H1 (cell line): Measurements from ENCODE around the gene B4GALT7. TPM values are rescaled to one million over a fixed set of nuclear protein-coding genes. Genes with fewer than 3 reads are reported as not detected.

Experiments used
- ASH2L ChIP-seq: fragments of 200-600, 300-600 bp; sonication (generic); IDR thresholded peaks from one replicate; pipeline ENCODE4 v1.7.1; 2017; ENCODE audit warnings: low read length
- BRCA1 ChIP-seq: IDR thresholded peaks from 2 replicates; pipeline ENCODE4 v1.6.1; 2012; ENCODE audit warnings: low read depth, low read length, improper control_type of control experiment
- CBX5 ChIP-seq: fragments of 300-800, 300-1000 bp; sonication (generic); IDR thresholded peaks from 2 replicates; pipeline ENCODE4 v1.7.1; 2016; ENCODE audit warnings: antibody characterized with exemption, low read length, low read depth
- CBX8 ChIP-seq: fragments of 300-800, 300-1000 bp; sonication (generic); IDR thresholded peaks from 2 replicates; pipeline ENCODE4 v1.7.1; 2016; ENCODE audit warnings: low read depth, low read length, borderline replicate concordance
- CHD1 ChIP-seq: IDR thresholded peaks from 2 replicates; pipeline ENCODE4 v1.6.1; 2012; ENCODE audit warnings: low read depth, low read length, improper control_type of control experiment
- CREB1 ChIP-seq: IDR thresholded peaks from 2 replicates; pipeline ENCODE4 v1.6.1; 2012; ENCODE audit warnings: inconsistent platforms
- CTBP2 ChIP-seq: IDR thresholded peaks from 2 replicates; pipeline ENCODE4 v1.7.0; 2011; ENCODE audit warnings: borderline replicate concordance, mild to moderate bottlenecking, moderate library complexity, mixed read lengths, low read length; ENCODE audit not compliant: insufficient read depth, insufficient read length
- FOSL1 ChIP-seq: IDR thresholded peaks from 2 replicates; pipeline ENCODE4 v1.6.1; 2011; ENCODE audit warnings: mild to moderate bottlenecking, low read depth, low read length, moderate library complexity; ENCODE audit not compliant: insufficient read depth
- JUND ChIP-seq: IDR thresholded peaks from 2 replicates; pipeline ENCODE4 v1.6.1; 2011; ENCODE audit warnings: mild to moderate bottlenecking, improper control_type of control experiment, low read length
- KDM1A ChIP-seq: fragments of 200-600, 300-600 bp; sonication (generic); IDR thresholded peaks from 2 replicates; pipeline ENCODE4 v1.7.1; 2016; ENCODE audit warnings: mild to moderate bottlenecking, low read length, borderline replicate concordance
- KDM5A ChIP-seq: fragments of 200-600 bp; IDR thresholded peaks from 2 replicates; pipeline ENCODE4 v1.7.1; 2012; ENCODE audit warnings: mild to moderate bottlenecking, low read length, inconsistent platforms, mixed read lengths
- POU5F1 ChIP-seq: IDR thresholded peaks from 2 replicates; pipeline ENCODE4 v1.6.1; 2011; ENCODE audit warnings: low read depth, mild to moderate bottlenecking, low read length, moderate library complexity
- RAD21 ChIP-seq, 2 experiments: IDR thresholded peaks in 1 of 2; conservative IDR thresholded peaks in 1 of 2; 2 replicates each; pipeline ENCODE4 v1.6.1; 2011; ENCODE audit warnings: low read depth in 2 of 2, low read length in 2 of 2, improper control_type of control experiment in 1 of 2, inconsistent platforms in 1 of 2, mild to moderate bottlenecking in 1 of 2, moderate library complexity in 1 of 2
- SIRT6 ChIP-seq: IDR thresholded peaks from one replicate; pipeline ENCODE4 v1.7.1; 2012; ENCODE audit warnings: low read length, inconsistent platforms
- SP2 ChIP-seq: IDR thresholded peaks from 2 replicates; pipeline ENCODE4 v1.6.1; 2012; ENCODE audit warnings: mild to moderate bottlenecking, low read length, inconsistent platforms
- TAF1 ChIP-seq: IDR thresholded peaks from 2 replicates; pipeline ENCODE4 v1.6.1; 2011; ENCODE audit warnings: mild to moderate bottlenecking, low read depth, low read length
- TBP ChIP-seq: IDR thresholded peaks from 2 replicates; pipeline ENCODE4 v1.6.1; 2011; ENCODE audit warnings: low read depth, low read length, improper control_type of control experiment
- YY1 ChIP-seq: IDR thresholded peaks from 2 replicates; pipeline ENCODE4 v1.6.1; 2011; ENCODE audit warnings: low read depth, mild to moderate bottlenecking, low read length
- ZNF274 ChIP-seq: IDR thresholded peaks from 2 replicates; pipeline ENCODE4 v1.7.0; 2012; ENCODE audit warnings: low read length, borderline replicate concordance; ENCODE audit errors: extremely low read depth
- polyA plus RNA-seq, 7 experiments: library from polyadenylated mRNA; depleted of rRNA in 3 of 7; stranded (reverse) in 5 of 7; unstranded in 2 of 7; fragments of >200 nt in 5 of 7; fragments of 200-250 nt in 2 of 7; gene quantifications; 1 replicate in 5 of 7; 2 replicates in 1 of 7; 4 replicates in 1 of 7; pipeline versions ENCODE4 v1.2.1 to v1.2.3, GENCODE V29; 2011 to 2013; ENCODE audit warnings: missing spikeins in 2 of 7, mixed read lengths in 2 of 7
- total RNA-seq: library from RNA; stranded (reverse); fragmentation: NEBNext Ultra II Directional; extraction: Animal tissue kit (Norgen Biotek cat#: 25700); gene quantifications from 2 replicates; pipeline ENCODE4 v1.2.1, GENCODE V29; 2021
- TF ChIP-seq, protein P1 (sequence below): IDR thresholded peaks from 2 replicates; pipeline ENCODE4 v1.6.1; 2012; ENCODE audit warnings: low read length, inconsistent platforms
- TF ChIP-seq, protein P2 (sequence below): IDR thresholded peaks from 2 replicates; pipeline ENCODE4 v1.6.1; 2012; ENCODE audit warnings: inconsistent platforms
- TF ChIP-seq, protein P3 (sequence below): IDR thresholded peaks from 2 replicates; pipeline ENCODE4 v1.6.1; 2011; ENCODE audit warnings: low read depth, mild to moderate bottlenecking, low read length; ENCODE audit not compliant: insufficient read depth

Gene B4GALT7
- total and polyA plus RNA-seq, 2 of the 8 experiments (the other 6 are each of a cell fraction or from before 2014, with no cell fraction given): 18.7 to 31.9 TPM

DNA sequence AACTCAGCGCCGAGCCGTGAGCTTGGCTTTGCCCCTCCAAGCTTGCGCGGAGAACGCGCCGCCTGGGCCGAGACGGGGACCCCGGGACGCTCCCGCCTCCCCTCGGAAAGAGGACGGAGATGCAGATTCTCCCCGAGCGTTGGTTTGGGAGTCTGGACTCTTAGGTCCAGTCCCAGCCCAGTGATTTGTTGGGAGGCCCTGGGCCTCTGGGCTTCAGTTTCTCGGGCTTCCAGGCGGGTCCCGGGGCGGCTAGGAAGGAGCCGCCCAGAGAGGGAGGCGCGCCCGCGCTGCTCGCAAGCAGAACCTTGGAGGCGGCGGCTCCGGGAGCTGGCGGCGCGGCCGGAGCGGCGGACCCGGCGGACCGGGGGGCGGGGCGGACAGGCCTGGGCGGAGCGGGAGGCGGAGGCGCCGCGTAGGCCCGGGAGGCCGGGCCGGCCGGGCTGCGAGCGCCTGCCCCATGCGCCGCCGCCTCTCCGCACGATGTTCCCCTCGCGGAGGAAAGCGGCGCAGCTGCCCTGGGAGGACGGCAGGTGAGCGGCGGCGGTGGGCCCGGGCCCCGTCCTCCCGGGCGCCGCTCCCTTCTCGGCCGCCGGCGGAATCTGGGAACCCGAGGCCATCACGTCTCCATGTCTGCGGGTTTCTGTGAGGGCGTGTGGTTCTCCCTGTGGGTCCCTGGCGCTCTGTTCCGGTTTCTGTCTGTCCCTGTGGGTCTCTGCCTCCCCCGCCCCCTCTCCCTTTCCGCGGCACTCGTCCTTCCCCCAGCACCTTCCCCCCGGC, at the start of gene B4GALT7 (continued):
- TF ChIP-seq BRCA1 (no peak), KDM1A (no peak), CTBP2 (no peak), TBP (peak; percentile 81; the same call in 1 of the 2 replicates), ASH2L (peak; percentile 45), JUND (no peak), POU5F1 (no peak), CBX8 (no peak), RAD21 (IDR thresholded peaks at IDR 0.05 in 1 of 2, conservative IDR thresholded peaks at IDR 0.05 in 1 of 2; ENCODE audit: low read depth in 2 of 2, low read length in 2 of 2) (0 out of 4 replicates have a peak, but pooled peaks of 1 of the 2 experiments have one; percentile 7), FOSL1 (no peak), CBX5 (no peak), TAF1 (peak; percentile 87), SP2 (no peak), CHD1 (no peak), YY1 (peak; percentile 46; the same call in 1 of the 2 replicates), ZNF274 (no peak), CREB1 (no peak), SIRT6 (no peak), KDM5A (peak; percentile 74; the same call in 1 of the 2 replicates)
- TF ChIP-seq, protein P1, sequence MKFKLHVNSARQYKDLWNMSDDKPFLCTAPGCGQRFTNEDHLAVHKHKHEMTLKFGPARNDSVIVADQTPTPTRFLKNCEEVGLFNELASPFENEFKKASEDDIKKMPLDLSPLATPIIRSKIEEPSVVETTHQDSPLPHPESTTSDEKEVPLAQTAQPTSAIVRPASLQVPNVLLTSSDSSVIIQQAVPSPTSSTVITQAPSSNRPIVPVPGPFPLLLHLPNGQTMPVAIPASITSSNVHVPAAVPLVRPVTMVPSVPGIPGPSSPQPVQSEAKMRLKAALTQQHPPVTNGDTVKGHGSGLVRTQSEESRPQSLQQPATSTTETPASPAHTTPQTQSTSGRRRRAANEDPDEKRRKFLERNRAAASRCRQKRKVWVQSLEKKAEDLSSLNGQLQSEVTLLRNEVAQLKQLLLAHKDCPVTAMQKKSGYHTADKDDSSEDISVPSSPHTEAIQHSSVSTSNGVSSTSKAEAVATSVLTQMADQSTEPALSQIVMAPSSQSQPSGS: no peak
- TF ChIP-seq, protein P2, sequence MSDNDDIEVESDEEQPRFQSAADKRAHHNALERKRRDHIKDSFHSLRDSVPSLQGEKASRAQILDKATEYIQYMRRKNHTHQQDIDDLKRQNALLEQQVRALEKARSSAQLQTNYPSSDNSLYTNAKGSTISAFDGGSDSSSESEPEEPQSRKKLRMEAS: no peak; the same call in 1 of the 2 replicates
- TF ChIP-seq, protein P3, sequence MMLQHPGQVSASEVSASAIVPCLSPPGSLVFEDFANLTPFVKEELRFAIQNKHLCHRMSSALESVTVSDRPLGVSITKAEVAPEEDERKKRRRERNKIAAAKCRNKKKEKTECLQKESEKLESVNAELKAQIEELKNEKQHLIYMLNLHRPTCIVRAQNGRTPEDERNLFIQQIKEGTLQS: no peak
